Calu3 (cell line): ENCODE measurements around the gene LBH. TPM values are rescaled to one million over a fixed set of nuclear protein-coding genes. Genes with fewer than 3 reads are reported as not detected.

Experiments
- BruUV-seq: library from RNA; stranded (reverse); fragments of 400-500 nt; replicated peaks from 2 replicates; lab custom pipeline; 2021; lab: Mats Ljungman, UMichigan
- CTCF ChIA-PET: fragments of 300-600 bp; sonication (Branson Sonifier 250); formaldehyde crosslinking; loops from one replicate; lab custom pipeline; 2022; ENCODE audit warnings: antibody characterized with exemption; lab: Charles Lee
- DNase-seq: peaks from one replicate; pipeline ENCODE4 v3.0.0; 2022
- H3K27ac Mint-ChIP-seq: one replicate; pipeline ENCODE4 v1.8.0; 2022; ENCODE audit warnings: mixed read lengths; ENCODE audit not compliant: unreplicated experiment
- H3K27me3 Mint-ChIP-seq: one replicate; pipeline ENCODE4 v1.8.0; 2022; ENCODE audit warnings: mixed read lengths; ENCODE audit not compliant: unreplicated experiment
- H3K36me3 Mint-ChIP-seq: one replicate; pipeline ENCODE4 v1.8.0; 2022; ENCODE audit warnings: mild to moderate bottlenecking, moderate library complexity, mixed read lengths; ENCODE audit not compliant: insufficient read depth, unreplicated experiment
- H3K4me1 Mint-ChIP-seq: one replicate; pipeline ENCODE4 v1.8.0; 2022; ENCODE audit warnings: mild to moderate bottlenecking, low read depth, mixed read lengths; ENCODE audit not compliant: unreplicated experiment
- H3K4me3 Mint-ChIP-seq: one replicate; pipeline ENCODE4 v1.8.0; 2022; ENCODE audit warnings: mild to moderate bottlenecking, low read depth, moderate library complexity, mixed read lengths; ENCODE audit not compliant: unreplicated experiment
- H3K9me3 Mint-ChIP-seq: one replicate; pipeline ENCODE4 v1.8.0; 2022; ENCODE audit warnings: low read depth, mixed read lengths; ENCODE audit not compliant: unreplicated experiment
- CTCF ChIP-seq: fragments of 200-600 bp; IDR thresholded peaks from one replicate; pipeline ENCODE4 v1.8.0; 2022; ENCODE audit warnings: antibody characterized with exemption; ENCODE audit not compliant: unreplicated experiment
- intact Hi-C: fragments of 100-400 bp; cut with micrococcal nuclease; formaldehyde crosslinking; loops from one replicate; pipeline ENCODE4 v1.10.0; 2022; ENCODE audit not compliant: unreplicated experiment
- total RNA-seq: library from RNA; stranded (reverse); gene quantifications from 2 replicates; pipeline ENCODE4 v1.2.3, GENCODE V29; 2022

LBH gene
- total RNA-seq, 1 experiment from 2014 or later: 3.3 TPM

DNA sequence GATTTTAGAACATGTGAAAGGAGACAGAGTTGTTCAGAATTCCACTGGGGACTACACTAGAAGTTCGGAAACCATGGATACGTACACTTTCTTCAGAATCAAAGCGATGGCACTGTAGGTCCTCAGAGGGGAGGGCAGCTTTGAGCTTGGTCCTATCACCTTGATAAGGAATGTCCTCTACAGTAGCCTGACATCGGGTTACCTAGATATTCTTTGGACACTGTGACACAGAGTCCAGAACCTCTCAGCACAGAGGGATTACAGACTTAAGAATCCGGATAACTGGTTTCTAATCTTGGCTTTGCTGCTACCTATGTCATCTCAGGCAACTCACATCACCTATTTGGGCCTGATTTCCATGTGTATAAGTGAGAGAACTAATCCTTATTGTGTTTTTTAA is 14.0 kb downstream of the LBH start:
- H3K4me3 Mint-ChIP-seq: no peak overlapping the region
- no peaks in the 10 kb centered on the region for H3K36me3 Mint-ChIP-seq
- H3K4me1 Mint-ChIP-seq: no peaks in the 10 kb centered on the region
- intact Hi-C loops: no loop called here
- H3K27ac Mint-ChIP-seq: no peak overlapping the region
- no peaks in the 10 kb centered on the region for H3K9me3 Mint-ChIP-seq
- no TSS peak for BruUV-seq
- CTCF ChIA-PET: no interaction called here
- H3K27me3 Mint-ChIP-seq: peaks cover 28% of the 10 kb centered on the region
- TF ChIP-seq CTCF: no peak
- DNase-seq: no peak

DNA sequence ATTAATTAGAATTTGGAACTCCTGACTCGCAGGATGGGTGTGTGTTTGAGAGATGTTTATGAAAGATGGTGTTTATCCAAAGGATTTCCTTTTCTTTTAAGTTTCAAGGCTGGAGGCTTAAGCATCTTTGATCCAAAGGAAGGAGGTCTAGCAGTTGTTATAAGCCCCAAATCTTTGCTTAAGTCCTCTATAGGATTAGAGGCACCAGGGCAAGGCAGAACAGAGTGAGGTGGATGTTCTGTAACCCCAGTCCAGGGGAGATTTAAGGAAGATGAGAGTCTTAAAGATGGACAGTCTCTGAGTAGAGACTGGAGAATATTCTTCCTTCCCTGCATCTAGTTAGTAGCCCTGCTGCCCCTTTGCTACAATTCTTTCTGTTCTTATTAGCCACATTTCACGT is 17.5 kb downstream of the LBH start:
- H3K9me3 Mint-ChIP-seq: no peaks in the 10 kb centered on the region
- CTCF ChIA-PET: no interaction called here
- peaks cover 28% of the 10 kb centered on the region for H3K27me3 Mint-ChIP-seq
- intact Hi-C loops: no loop called here
- no peak for TF ChIP-seq CTCF
- no peak overlapping the region for H3K4me3 Mint-ChIP-seq
- DNase-seq: no peak
- peaks cover 16% of the 10 kb centered on the region for H3K4me1 Mint-ChIP-seq
- H3K27ac Mint-ChIP-seq: no peak overlapping the region
- no TSS peak for BruUV-seq
- H3K36me3 Mint-ChIP-seq: no peaks in the 10 kb centered on the region

- Mint-ChIP-seq H3K36me3 (no peaks in the 10 kb centered on the region), H3K27me3 (peaks cover 28% of the 10 kb centered on the region), H3K9me3 (no peaks in the 10 kb centered on the region), H3K27ac (no peak overlapping the region), H3K4me3 (no peak overlapping the region), H3K4me1 (peaks cover 16% of the 10 kb centered on the region)
- TF ChIP-seq CTCF: no peak
- intact Hi-C loops: no loop called here
- BruUV-seq: no TSS peak
- CTCF ChIA-PET: no interaction called here
- DNase-seq: no peak
These were observed 18.0 kb downstream of the LBH start for GRCh38 chr2:30249354-30249753.

DNA sequence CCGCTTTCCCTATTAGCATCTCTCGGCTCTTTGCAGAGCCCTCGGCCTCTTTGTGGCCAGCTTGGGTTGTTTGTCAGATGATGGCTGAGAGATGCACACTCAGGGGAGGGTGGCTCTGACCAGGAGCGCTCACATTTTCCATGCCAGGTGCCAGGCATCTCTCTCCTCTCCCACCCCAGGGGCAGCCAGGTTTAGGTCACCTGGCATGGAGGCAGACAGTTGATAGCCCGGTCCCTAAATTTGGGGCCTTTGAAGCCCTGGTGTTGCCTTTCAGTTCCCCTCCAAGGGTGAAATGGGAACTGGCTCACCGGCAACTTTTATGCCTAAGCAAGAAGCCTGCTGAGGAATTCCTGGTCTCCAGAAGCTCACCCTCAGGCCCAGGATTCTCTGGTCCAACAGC is 19.1 kb downstream of the LBH start:
- Mint-ChIP-seq H3K9me3 (no peaks in the 10 kb centered on the region), H3K27me3 (peaks cover 28% of the 10 kb centered on the region), H3K36me3 (no peaks in the 10 kb centered on the region), H3K4me3 (no peak overlapping the region), H3K4me1 (peaks cover 16% of the 10 kb centered on the region), H3K27ac (no peak overlapping the region)
- no peak for TF ChIP-seq CTCF
- no peak for DNase-seq
- intact Hi-C loops: no loop called here
- BruUV-seq: no TSS peak
- CTCF ChIA-PET: no interaction called here
